Astrocyte (in vitro differentiated cells and primary cell): ENCODE data around the gene KRTAP10-1. TPM values are rescaled to one million over a fixed set of nuclear protein-coding genes. Genes with fewer than 3 reads are reported as not detected.
"Not testable (repeated sequence)": the region's sequence is repeated elsewhere in the genome, so short reads cannot be mapped to it uniquely, and the experiment has no call there.

Source experiments
- DNase-seq: peaks from one replicate; pipeline ENCODE4 v3.0.0-alpha.2; 2010; ENCODE audit warnings: low read depth
- FAIRE-seq: peaks from 2 replicates; lab custom pipeline; 2011; peaks lifted over from hg19 to GRCh38; lab: Jason Lieb, UNC
- H2AFZ ChIP-seq: 2 replicates; pipeline ENCODE4 v1.6.0; 2012; ENCODE audit warnings: low read depth, low read length, inconsistent platforms
- H3K27ac ChIP-seq: 2 replicates; pipeline ENCODE4 v1.5.1; 2011; ENCODE audit warnings: low read depth, low read length, inconsistent platforms
- H3K27me3 ChIP-seq: 2 replicates; pipeline ENCODE4 v1.6.0; 2011; ENCODE audit warnings: low read length, inconsistent platforms; ENCODE audit not compliant: insufficient read depth
- H3K36me3 ChIP-seq: 2 replicates; pipeline ENCODE4 v1.5.1; 2011; ENCODE audit warnings: low read length, inconsistent platforms; ENCODE audit not compliant: insufficient read depth
- H3K4me1 ChIP-seq: 2 replicates; pipeline ENCODE4 v1.5.1; 2011; ENCODE audit warnings: low read length, inconsistent platforms; ENCODE audit not compliant: insufficient read depth
- H3K4me2 ChIP-seq: 2 replicates; pipeline ENCODE4 v1.6.0; 2012; ENCODE audit warnings: low read length, inconsistent platforms
- H3K4me3 ChIP-seq: 2 replicates; pipeline ENCODE4 v1.5.1; 2011; ENCODE audit warnings: low read depth, mild to moderate bottlenecking, low read length, inconsistent platforms; ENCODE audit not compliant: insufficient read depth
- H3K79me2 ChIP-seq: 2 replicates; pipeline ENCODE4 v1.6.0; 2012; ENCODE audit warnings: mild to moderate bottlenecking, low read length, inconsistent platforms; ENCODE audit not compliant: insufficient read depth
- H3K9ac ChIP-seq: 2 replicates; pipeline ENCODE4 v1.6.0; 2012; ENCODE audit warnings: mild to moderate bottlenecking, low read length, inconsistent platforms
- H3K9me3 ChIP-seq: 2 replicates; pipeline ENCODE4 v1.5.1; 2012; ENCODE audit warnings: low read depth, mild to moderate bottlenecking, low read length, inconsistent platforms; ENCODE audit not compliant: insufficient read depth
- H4K20me1 ChIP-seq: 2 replicates; pipeline ENCODE4 v1.6.0; 2012; ENCODE audit warnings: low read length, inconsistent platforms; ENCODE audit not compliant: insufficient read depth
- H3K27ac Mint-ChIP-seq: one replicate; pipeline ENCODE4 v1.8.0; 2021; ENCODE audit warnings: mild to moderate bottlenecking, mixed read lengths; ENCODE audit not compliant: unreplicated experiment
- H3K27me3 Mint-ChIP-seq: one replicate; pipeline ENCODE4 v1.8.0; 2021; ENCODE audit warnings: low read depth, mixed read lengths; ENCODE audit not compliant: unreplicated experiment
- H3K36me3 Mint-ChIP-seq: one replicate; pipeline ENCODE4 v1.8.0; 2021; ENCODE audit warnings: low read depth, mixed read lengths; ENCODE audit not compliant: unreplicated experiment
- H3K4me1 Mint-ChIP-seq: one replicate; pipeline ENCODE4 v1.8.0; 2021; ENCODE audit warnings: low read depth, mixed read lengths; ENCODE audit not compliant: unreplicated experiment
- H3K4me3 Mint-ChIP-seq: one replicate; pipeline ENCODE4 v1.8.0; 2021; ENCODE audit warnings: mild to moderate bottlenecking, moderate library complexity, mixed read lengths; ENCODE audit not compliant: unreplicated experiment
- H3K9me3 Mint-ChIP-seq: one replicate; pipeline ENCODE4 v1.8.0; 2021; ENCODE audit warnings: mild to moderate bottlenecking, mixed read lengths; ENCODE audit not compliant: unreplicated experiment
- EZH2 ChIP-seq: IDR thresholded peaks from 2 replicates; pipeline ENCODE4 v1.6.1; 2012; ENCODE audit warnings: mild to moderate bottlenecking, low read length, inconsistent platforms; ENCODE audit not compliant: insufficient read depth
- total RNA-seq: library from RNA; stranded (reverse); gene quantifications from 2 replicates; pipeline ENCODE4 v1.2.1, GENCODE V29; 2021
- TF ChIP-seq, protein P1 (sequence below): IDR thresholded peaks from 2 replicates; pipeline ENCODE4 v1.5.1; 2011; ENCODE audit warnings: low read depth, mild to moderate bottlenecking, inconsistent platforms, low read length, moderate library complexity; ENCODE audit not compliant: insufficient read depth

Gene KRTAP10-1
- total RNA-seq, 1 donor from 2014 or later = not detected

DNA sequence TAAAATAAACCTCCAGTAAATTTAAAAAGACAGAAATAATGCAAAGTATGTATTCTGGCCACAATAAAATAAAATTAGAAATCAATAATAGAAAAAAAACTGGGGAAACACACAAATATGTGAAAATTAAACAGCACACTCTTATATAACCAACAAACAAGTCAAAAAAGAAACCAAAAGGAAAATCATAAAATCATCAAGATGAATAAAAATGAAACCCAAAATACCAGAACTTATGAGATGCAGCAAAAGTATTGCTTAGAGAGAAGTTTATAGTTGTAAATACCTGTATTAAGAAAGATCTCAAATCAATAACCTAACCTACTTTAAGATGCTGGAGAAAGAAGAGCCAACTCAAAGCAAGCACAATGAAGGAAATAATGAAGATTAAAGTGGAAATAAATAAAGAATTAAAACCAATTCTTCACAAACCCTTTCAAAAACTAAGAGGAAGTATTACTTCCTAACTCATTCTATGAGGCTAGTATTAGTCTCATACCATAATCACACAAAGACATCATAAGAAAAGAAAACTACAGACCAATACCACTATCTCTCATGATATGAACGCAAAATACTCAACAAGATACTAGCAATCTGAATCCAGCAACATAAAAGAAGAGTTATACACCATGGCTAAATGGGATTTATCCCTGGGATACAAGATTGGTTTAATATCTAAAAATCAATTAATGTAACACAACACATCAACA is 25.0 kb upstream of the KRTAP10-1 start:
- H3K9me3 Mint-ChIP-seq = peaks cover 10% of the 10 kb centered on the region
- H3K27ac ChIP-seq = no peak overlapping the region
- no peak overlapping the region for H3K9ac ChIP-seq
- H3K36me3 ChIP-seq = no peaks in the 10 kb centered on the region
- H3K4me3 ChIP-seq = no peak overlapping the region
- no peak for FAIRE-seq
- no peak overlapping the region for H3K27ac Mint-ChIP-seq
- H2AFZ ChIP-seq = no peak overlapping the region
- no peaks in the 10 kb centered on the region for H3K79me2 ChIP-seq
- no peaks in the 10 kb centered on the region for H3K4me1 ChIP-seq
- no peaks in the 10 kb centered on the region for H4K20me1 ChIP-seq
- H3K36me3 Mint-ChIP-seq = no peaks in the 10 kb centered on the region
- H3K9me3 ChIP-seq = no peaks in the 10 kb centered on the region
- H3K4me2 ChIP-seq = no peak overlapping the region
- H3K4me3 Mint-ChIP-seq = no peak overlapping the region
- H3K27me3 Mint-ChIP-seq = peaks cover 14% of the 10 kb centered on the region
- no peaks in the 10 kb centered on the region for H3K27me3 ChIP-seq
- no peak for TF ChIP-seq EZH2
- TF ChIP-seq, protein P1, sequence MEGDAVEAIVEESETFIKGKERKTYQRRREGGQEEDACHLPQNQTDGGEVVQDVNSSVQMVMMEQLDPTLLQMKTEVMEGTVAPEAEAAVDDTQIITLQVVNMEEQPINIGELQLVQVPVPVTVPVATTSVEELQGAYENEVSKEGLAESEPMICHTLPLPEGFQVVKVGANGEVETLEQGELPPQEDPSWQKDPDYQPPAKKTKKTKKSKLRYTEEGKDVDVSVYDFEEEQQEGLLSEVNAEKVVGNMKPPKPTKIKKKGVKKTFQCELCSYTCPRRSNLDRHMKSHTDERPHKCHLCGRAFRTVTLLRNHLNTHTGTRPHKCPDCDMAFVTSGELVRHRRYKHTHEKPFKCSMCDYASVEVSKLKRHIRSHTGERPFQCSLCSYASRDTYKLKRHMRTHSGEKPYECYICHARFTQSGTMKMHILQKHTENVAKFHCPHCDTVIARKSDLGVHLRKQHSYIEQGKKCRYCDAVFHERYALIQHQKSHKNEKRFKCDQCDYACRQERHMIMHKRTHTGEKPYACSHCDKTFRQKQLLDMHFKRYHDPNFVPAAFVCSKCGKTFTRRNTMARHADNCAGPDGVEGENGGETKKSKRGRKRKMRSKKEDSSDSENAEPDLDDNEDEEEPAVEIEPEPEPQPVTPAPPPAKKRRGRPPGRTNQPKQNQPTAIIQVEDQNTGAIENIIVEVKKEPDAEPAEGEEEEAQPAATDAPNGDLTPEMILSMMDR = no peak
- H3K4me1 Mint-ChIP-seq = no peaks in the 10 kb centered on the region
- no peak for DNase-seq

DNA sequence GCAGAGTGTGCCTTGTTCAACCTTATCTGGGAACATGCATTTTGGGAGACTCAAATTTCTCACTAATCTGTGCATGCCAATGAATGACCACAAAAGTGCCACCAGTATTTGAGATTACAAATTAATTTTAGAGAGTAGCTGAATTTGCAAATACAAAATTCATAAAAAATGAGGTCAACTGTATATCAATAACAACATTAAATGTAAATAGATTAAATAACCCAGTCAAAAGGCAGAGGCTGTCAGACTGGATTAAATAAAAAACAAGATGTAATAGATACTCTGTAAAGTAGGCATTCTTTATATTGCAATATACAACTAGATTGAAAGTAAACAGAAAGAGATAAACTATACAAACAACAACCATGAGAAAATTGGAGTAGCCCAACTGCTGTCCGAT is 24.1 kb upstream of the KRTAP10-1 start:
- H2AFZ ChIP-seq = no peak overlapping the region
- H3K27ac ChIP-seq = no peak overlapping the region
- no peak overlapping the region for H3K27ac Mint-ChIP-seq
- no peaks in the 10 kb centered on the region for H4K20me1 ChIP-seq
- DNase-seq (no peak), FAIRE-seq (no peak)
- H3K9me3 ChIP-seq = no peaks in the 10 kb centered on the region
- no peaks in the 10 kb centered on the region for H3K27me3 ChIP-seq
- no peak overlapping the region for H3K4me3 Mint-ChIP-seq
- H3K27me3 Mint-ChIP-seq = peaks cover 14% of the 10 kb centered on the region
- no peaks in the 10 kb centered on the region for H3K36me3 Mint-ChIP-seq
- no peaks in the 10 kb centered on the region for H3K79me2 ChIP-seq
- H3K9me3 Mint-ChIP-seq = peaks cover 8% of the 10 kb centered on the region
- TF ChIP-seq, protein P1 = no peak
- TF ChIP-seq EZH2 = no peak
- no peaks in the 10 kb centered on the region for H3K36me3 ChIP-seq
- H3K4me1 ChIP-seq = no peaks in the 10 kb centered on the region
- no peak overlapping the region for H3K4me2 ChIP-seq
- H3K4me3 ChIP-seq = no peak overlapping the region
- H3K9ac ChIP-seq = no peak overlapping the region
- H3K4me1 Mint-ChIP-seq = no peaks in the 10 kb centered on the region

DNA sequence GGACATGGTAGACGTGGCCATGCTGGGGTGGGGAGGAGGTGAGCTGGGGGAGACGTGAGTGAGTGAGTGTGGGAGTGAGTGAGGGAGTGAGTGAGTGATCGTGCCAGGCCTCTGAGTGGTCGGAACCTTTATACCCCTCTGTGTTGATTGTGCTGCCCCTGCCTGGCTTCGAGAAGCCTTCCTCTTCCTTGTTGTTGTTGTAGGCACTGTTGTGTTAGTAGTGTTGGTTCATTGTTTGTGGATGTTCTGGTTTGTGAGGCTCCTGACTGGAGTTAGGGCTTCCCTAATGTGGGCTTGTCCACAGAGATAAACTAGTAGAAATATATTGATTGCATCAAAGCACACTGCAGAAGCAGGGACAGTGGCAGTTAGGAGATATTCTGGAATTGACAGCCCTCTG is 18.7 kb upstream of the KRTAP10-1 start, which contains the start of gene KRTAP10-3:
Gene KRTAP10-3, minus strand, starts transcription at position 101 of the 400 bp plus-strand sequence. Its CDS starts 80 bp downstream, at position 21.
- DNase-seq = no peak
- H2AFZ ChIP-seq = no peak within 1 kb of the TSS
- H3K9me3 ChIP-seq = no peaks in the 10 kb centered on the region

DNA sequence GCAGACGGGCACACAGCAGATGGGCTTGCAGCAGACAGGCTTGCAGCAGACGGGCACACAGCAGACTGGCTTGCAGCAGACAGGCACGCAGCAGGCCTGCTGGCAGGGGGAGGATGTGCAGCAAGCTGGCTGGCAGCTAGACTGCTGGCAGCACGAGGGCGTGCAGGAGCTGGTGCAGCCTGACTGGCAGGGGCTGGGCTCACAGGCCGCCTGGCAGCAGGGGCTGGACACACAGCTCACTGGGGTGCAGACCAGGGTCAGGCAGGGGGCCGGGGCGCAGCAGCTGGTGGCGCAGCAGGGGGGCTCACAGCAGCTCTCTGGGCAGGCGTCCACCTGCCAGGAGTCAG is 18.3 kb upstream of the KRTAP10-1 start:
- not testable (repeated sequence) for FAIRE-seq, H3K27me3 ChIP-seq, H3K36me3 ChIP-seq, H3K9me3 ChIP-seq, H3K36me3 Mint-ChIP-seq, H3K79me2 ChIP-seq, H3K4me2 ChIP-seq, H3K4me1 Mint-ChIP-seq, DNase-seq, H3K9ac ChIP-seq, H3K4me3 ChIP-seq, H3K4me1 ChIP-seq, H3K9me3 Mint-ChIP-seq, H3K4me3 Mint-ChIP-seq, H4K20me1 ChIP-seq, H3K27ac Mint-ChIP-seq, H2AFZ ChIP-seq, H3K27ac ChIP-seq
- peaks cover 25% of the 10 kb centered on the region for H3K27me3 Mint-ChIP-seq

More for the DNA sequence above, 18.7 kb upstream of the KRTAP10-1 start, which contains the start of gene KRTAP10-3:
- H3K27ac ChIP-seq = no peak within 1 kb of the TSS
- H3K4me1 Mint-ChIP-seq = no peaks in the 10 kb centered on the region
- no peaks in the 10 kb centered on the region for H3K4me1 ChIP-seq
- H3K9ac ChIP-seq = no peak within 1 kb of the TSS
- H3K27me3 ChIP-seq = peaks cover 5% of the 10 kb centered on the region
- H3K36me3 ChIP-seq = no peaks in the 10 kb centered on the region
- TF ChIP-seq, protein P1 = no peak
- no peak for TF ChIP-seq EZH2
- FAIRE-seq = no peak
- H3K36me3 Mint-ChIP-seq = no peaks in the 10 kb centered on the region
- no peaks in the 10 kb centered on the region for H4K20me1 ChIP-seq
- H3K4me2 ChIP-seq = no peak within 1 kb of the TSS
- H3K9me3 Mint-ChIP-seq = peaks cover 8% of the 10 kb centered on the region
- H3K27ac Mint-ChIP-seq = no peak within 1 kb of the TSS
- H3K4me3 ChIP-seq = no peak within 1 kb of the TSS
- H3K79me2 ChIP-seq = no peaks in the 10 kb centered on the region
- H3K27me3 Mint-ChIP-seq = peaks cover 25% of the 10 kb centered on the region
- H3K4me3 Mint-ChIP-seq = no peak within 1 kb of the TSS
